Measurements from ENCODE around the gene TMEM242.

- TF ChIP-seq POLR2AphosphoS5 (IDR thresholded peaks at IDR 0.05) (peak in 1 of 4 donors; percentile 22), EP300 (IDR thresholded peaks at IDR 0.05) (no peak), CTCF (IDR thresholded peaks at IDR 0.05) (peak in 3 of 4 experiments; percentile 17 to 91 (median 32))
These were observed 48.7 kb downstream of the TMEM242 start for GRCh38 chr6:157274471-157275226.
